ENCODE measurements around the gene EMC9. TPM values are rescaled to one million over a fixed set of nuclear protein-coding genes. Genes with fewer than 3 reads are reported as not detected.

Gene EMC9
- total RNA-seq, 4 donors from 2014 or later: 6.4 to 15.4 (median 10.4) TPM

DNA sequence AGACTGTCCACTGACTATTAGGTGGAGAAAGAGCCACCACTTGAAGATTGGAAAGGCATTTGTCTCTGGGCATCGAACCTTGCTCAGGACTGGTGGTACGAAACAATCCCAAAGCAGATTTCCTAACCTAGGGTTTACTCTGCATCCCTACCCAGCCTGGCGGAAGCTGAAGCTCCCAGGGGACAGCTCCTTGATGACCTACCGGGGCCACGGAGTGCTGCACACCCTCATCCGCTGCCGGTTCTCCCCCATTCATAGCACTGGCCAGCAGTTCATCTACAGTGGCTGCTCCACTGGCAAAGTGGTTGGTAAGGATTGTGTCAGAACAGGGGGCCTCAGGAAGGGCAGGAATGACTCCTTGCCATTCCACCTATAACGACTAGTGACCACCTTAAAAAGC, 20.2 kb downstream of the EMC9 start:
- TF ChIP-seq EP300 (IDR thresholded peaks at IDR 0.05): no peak
- no peak for TF ChIP-seq POLR2AphosphoS5 (IDR thresholded peaks at IDR 0.05)
- no peak for TF ChIP-seq POLR2A (IDR thresholded peaks at IDR 0.05)
- TF ChIP-seq, protein P1, sequence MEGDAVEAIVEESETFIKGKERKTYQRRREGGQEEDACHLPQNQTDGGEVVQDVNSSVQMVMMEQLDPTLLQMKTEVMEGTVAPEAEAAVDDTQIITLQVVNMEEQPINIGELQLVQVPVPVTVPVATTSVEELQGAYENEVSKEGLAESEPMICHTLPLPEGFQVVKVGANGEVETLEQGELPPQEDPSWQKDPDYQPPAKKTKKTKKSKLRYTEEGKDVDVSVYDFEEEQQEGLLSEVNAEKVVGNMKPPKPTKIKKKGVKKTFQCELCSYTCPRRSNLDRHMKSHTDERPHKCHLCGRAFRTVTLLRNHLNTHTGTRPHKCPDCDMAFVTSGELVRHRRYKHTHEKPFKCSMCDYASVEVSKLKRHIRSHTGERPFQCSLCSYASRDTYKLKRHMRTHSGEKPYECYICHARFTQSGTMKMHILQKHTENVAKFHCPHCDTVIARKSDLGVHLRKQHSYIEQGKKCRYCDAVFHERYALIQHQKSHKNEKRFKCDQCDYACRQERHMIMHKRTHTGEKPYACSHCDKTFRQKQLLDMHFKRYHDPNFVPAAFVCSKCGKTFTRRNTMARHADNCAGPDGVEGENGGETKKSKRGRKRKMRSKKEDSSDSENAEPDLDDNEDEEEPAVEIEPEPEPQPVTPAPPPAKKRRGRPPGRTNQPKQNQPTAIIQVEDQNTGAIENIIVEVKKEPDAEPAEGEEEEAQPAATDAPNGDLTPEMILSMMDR (IDR thresholded peaks at IDR 0.05): no peak
- H3K4me1 ChIP-seq: peaks cover 0 to 14% (median 2%) of the 10 kb centered on the region in 3 donors
- no peak overlapping the region for H3K4me3 ChIP-seq
- WGBS, 2 donors (ENCODE audit: low coverage in 1 of 2): 94% methylated on average over 6 of the region's 8 CpGs; no CpG with 5 or more reads in 1 of the 2 donors
- H3K36me3 ChIP-seq: peaks cover 0 to 82% of the 10 kb centered on the region in 2 donors
- H3K27ac ChIP-seq: no peak overlapping the region
- H3K9me3 ChIP-seq: no peaks in the 10 kb centered on the region
- no peak for ATAC-seq
- no peaks in the 10 kb centered on the region for H3K27me3 ChIP-seq

DNA sequence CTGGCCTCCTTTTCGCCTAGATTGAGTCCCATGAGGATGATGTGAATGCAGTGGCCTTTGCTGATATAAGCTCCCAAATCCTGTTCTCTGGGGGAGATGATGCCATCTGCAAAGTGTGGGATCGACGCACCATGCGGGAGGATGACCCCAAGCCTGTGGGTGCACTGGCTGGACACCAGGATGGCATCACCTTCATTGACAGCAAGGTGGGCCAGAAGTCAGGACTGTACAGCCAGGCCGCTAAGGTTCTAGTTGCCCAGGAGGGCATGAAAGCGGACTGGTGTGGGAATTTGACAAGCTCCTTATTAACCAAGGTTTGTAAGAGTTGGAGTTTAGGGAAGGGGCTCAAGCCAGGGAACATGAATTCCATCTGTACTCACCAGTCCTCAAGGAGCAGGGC, 21.7 kb downstream of the EMC9 start:
- TF ChIP-seq, protein P1 (IDR thresholded peaks at IDR 0.05): no peak
- TF ChIP-seq POLR2AphosphoS5 (IDR thresholded peaks at IDR 0.05) (no peak), EP300 (IDR thresholded peaks at IDR 0.05) (no peak), POLR2A (IDR thresholded peaks at IDR 0.05) (no peak)
- Histone ChIP-seq H3K27me3 (no peaks in the 10 kb centered on the region), H3K4me1 (peaks cover 0 to 23% (median 10%) of the 10 kb centered on the region in 3 donors), H3K27ac (no peak overlapping the region), H3K4me3 (no peak overlapping the region), H3K36me3 (peaks cover 0 to 79% of the 10 kb centered on the region in 2 donors), H3K9me3 (no peaks in the 10 kb centered on the region)
- 88 to 90% methylated on average over 2 to 4 of the region's 6 CpGs for WGBS, 2 donors (ENCODE audit: low coverage in 1 of 2)
- no peak for ATAC-seq

DNA sequence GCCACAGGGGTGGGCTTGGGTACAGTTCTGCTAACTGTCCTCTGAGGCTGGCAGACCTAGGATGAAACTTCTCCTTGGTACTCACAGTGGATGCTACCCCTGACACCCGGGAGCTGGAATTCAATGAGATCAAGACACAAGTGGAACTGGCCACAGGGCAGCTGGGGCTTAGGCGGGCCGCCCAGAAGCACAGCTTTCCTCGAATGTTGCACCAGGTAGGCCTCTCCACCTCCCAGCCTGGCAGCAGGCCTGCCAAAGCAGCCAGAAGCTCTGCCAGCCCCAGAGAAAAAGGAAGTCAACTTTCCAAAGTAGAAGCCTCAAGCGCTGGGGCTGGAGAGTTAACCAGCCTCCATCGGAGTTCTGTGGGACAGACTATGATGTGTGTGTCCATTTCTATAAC, 24.2 kb downstream of the EMC9 start:
- 85 to 100% methylated on average over 2 to 5 of the region's 6 CpGs for WGBS, 2 donors (ENCODE audit: low coverage in 1 of 2)
- TF ChIP-seq POLR2A (IDR thresholded peaks at IDR 0.05): no peak
- no peak for TF ChIP-seq EP300 (IDR thresholded peaks at IDR 0.05)
- TF ChIP-seq POLR2AphosphoS5 (IDR thresholded peaks at IDR 0.05): no peak
- TF ChIP-seq, protein P1 (IDR thresholded peaks at IDR 0.05): no peak
- H3K27me3 ChIP-seq: no peaks in the 10 kb centered on the region
- H3K9me3 ChIP-seq: no peaks in the 10 kb centered on the region
- peaks cover 0 to 29% (median 10%) of the 10 kb centered on the region in 3 donors for H3K4me1 ChIP-seq
- H3K36me3 ChIP-seq: peaks cover 0 to 54% of the 10 kb centered on the region in 2 donors
- H3K4me3 ChIP-seq: no peak overlapping the region
- no peak overlapping the region for H3K27ac ChIP-seq
- ATAC-seq: no peak

DNA sequence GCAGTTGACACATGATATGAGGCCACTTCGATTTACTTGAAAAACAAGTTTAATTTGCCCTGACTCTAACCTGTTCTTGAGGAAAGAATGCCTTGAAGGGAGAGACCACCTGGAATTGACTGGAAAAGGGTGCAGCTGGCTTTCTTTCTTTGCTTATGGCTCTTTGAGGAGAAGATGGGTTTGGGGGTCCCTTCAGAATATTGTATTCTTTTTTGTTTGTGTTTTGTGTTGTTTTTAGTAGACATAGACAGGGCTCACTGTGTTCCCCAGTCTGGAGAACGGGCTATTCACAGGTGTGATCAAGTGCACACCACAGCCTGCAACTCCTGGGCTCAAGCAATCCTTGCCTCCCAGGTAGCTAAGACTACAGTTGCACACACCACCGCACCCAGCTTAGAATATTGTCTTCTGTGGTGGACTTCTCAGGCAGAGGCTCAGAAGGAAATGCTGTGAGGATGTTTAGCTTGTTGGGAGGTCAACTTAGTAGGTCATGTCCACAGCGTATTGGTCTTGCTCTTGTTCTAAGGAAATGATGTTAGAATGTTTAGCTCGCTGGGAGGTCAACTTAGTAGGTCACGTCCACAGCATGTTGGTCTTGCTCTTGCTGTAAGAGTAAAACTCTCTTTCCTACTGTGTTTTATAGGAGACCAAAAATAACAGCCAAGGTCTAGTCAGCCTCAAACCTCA, 25.1 kb downstream of the EMC9 start:
- H3K27ac ChIP-seq: no peak overlapping the region
- peak overlapping the region in 1 of 2 donors; percentile 63 for H3K4me3 ChIP-seq
- ATAC-seq: no peak
- TF ChIP-seq POLR2A (IDR thresholded peaks at IDR 0.05): no peak
- TF ChIP-seq POLR2AphosphoS5 (IDR thresholded peaks at IDR 0.05): no peak
- TF ChIP-seq, protein P1 (IDR thresholded peaks at IDR 0.05): no peak
- no peak for TF ChIP-seq EP300 (IDR thresholded peaks at IDR 0.05)
- H3K27me3 ChIP-seq: no peaks in the 10 kb centered on the region
- peaks cover 0 to 29% (median 10%) of the 10 kb centered on the region in 3 donors for H3K4me1 ChIP-seq
- H3K9me3 ChIP-seq: no peaks in the 10 kb centered on the region
- H3K36me3 ChIP-seq: peaks cover 0 to 45% of the 10 kb centered on the region in 2 donors
- 55 to 87% methylated on average over 2 to 5 of the region's 6 CpGs for WGBS, 2 donors (ENCODE audit: low coverage in 1 of 2)

All from gastroesophageal sphincter (tissue), 4 donors.